Heart left ventricle (tissue), 13 donors: ENCODE results near the gene OR5C1.

ENCODE experiments used
- CTCF ChIP-seq, 12 donors: fragments of 200-600 bp; sonication (generic) in 4 of 12; IDR thresholded peaks; one replicate each; pipeline versions ENCODE4 v1.5.0 to v1.8.0; 2018 to 2022; ENCODE audit warnings: antibody characterized with exemption in 12 of 12, mild to moderate bottlenecking in 5 of 12
- POLR2A ChIP-seq, 2 donors: fragments of 450-650 bp; IDR thresholded peaks; one replicate each; pipeline ENCODE4 v1.6.1; 2017; ENCODE audit warnings: antibody characterized with exemption in 2 of 2, mild to moderate bottlenecking in 2 of 2, moderate library complexity in 2 of 2
- donor health status: ischemic (EF 13 %, LVEDD 7.1; RV severe dilation, severe dysfunction).
- donor health status: DM: no; HTN: yes; CAD: no.
- donor health status: DM: no; HTN: no; CAD: no.
- donor health status: ischemic (EF 25% LVEDD 6.9; RV normal size, moderate dysfunction).
- donor health status: ischemic (EF 25% LVEDD 5.7; RV mildly dilated, moderate dysfunction).
- donor health status: ischemic (EF 35%, LVEDD 5.7; RV mildly dilated, moderate dysfunction).
- donor health status: nonischemic (EF 11% LVEDD 7.7; RV severe dilation, severe dysfunction).
- donor health status: DM: yes; HTN: yes; CAD: no.
- donor health status: PGD.
- donor health status: ischemic (EF 29% LVEDD 5.4; RV normal size, mild dysfunction).
- donor health status: nonischemic (EF 23%, LVEDD 6.1; RV moderate dilation, normal function).

- TF ChIP-seq CTCF (IDR thresholded peaks at IDR 0.05) = no peak
- no peak for TF ChIP-seq POLR2A (IDR thresholded peaks at IDR 0.05)
Observed at GRCh38 chr9:122820490-122820845, 31.7 kb downstream of the OR5C1 start.
